Myocyte (in vitro differentiated cells): ENCODE measurements around the gene CAB39. TPM values are rescaled to one million over a fixed set of nuclear protein-coding genes. Genes with fewer than 3 reads are reported as not detected.

Source experiments
- DNase-seq: peaks from one replicate; pipeline ENCODE4 v3.0.0-alpha.2; 2012; ENCODE audit warnings: low read depth
- total RNA-seq: library from RNA; depleted of rRNA; stranded (reverse); fragments of >200 nt; gene quantifications from 2 replicates; pipeline ENCODE4 v1.2.3, GENCODE V29; 2014

Gene CAB39
- total RNA-seq, 1 donor from 2014 or later: 98.0 TPM

DNA sequence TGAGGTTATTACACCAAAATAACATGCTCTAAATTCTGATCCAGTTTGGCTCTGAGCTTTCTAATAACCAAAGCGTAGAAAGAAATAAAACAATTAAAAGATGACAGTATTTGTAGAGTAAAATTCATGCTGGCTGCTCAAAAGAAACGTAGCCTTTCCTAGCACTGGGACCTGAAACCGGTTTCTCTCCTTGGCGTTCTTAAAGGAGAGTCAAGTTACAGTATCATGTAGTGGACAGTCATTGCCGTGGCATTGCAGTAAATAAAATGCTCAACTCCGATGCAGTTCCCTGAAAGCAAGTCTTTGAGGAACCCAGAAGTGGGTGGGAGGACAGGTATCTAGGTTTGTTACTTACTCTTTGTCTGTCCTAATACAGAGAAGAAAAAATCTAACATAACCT, 99.4 kb downstream of the CAB39 start:
- DNase-seq: no peak

DNA sequence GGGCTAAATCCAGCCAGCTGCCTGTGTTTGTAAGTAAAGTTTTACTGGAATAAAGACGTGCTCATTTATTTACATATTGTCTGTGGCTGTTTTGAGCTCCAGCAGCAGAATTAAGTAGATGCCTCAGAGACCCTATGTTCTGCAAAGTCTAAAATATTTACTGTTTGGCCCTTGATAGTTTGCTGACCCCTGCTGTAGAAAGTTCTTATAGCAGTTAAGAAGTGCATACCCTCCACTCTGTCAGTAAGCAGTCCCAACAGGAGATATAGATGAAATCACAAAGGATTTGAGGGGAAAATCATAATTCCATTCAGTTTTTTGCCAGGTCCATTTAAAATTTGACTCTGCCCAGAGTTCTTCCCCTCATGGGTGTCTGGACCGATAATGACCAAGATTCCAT, 102.0 kb downstream of the CAB39 start:
- no peak for DNase-seq

DNA sequence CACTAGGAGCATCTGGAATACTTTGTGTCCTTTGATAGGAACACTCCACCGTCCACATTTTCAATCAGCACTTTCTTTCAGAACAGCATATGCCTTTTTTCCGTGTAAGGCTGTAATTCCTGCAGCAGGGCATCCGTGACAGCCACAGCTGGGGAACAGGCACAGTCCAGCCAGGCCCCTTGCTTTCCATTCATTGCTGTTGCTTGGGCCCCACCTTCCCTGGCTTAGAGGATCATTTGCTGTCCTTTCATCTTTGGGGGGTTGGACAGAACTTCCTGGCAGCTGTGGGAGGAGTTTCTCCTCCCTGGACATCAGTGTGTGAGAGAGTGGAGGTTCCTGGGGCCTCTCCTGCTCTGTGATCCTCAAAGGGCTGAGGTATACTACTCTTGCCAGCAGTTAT, 102.4 kb downstream of the CAB39 start:
- no peak for DNase-seq

DNA sequence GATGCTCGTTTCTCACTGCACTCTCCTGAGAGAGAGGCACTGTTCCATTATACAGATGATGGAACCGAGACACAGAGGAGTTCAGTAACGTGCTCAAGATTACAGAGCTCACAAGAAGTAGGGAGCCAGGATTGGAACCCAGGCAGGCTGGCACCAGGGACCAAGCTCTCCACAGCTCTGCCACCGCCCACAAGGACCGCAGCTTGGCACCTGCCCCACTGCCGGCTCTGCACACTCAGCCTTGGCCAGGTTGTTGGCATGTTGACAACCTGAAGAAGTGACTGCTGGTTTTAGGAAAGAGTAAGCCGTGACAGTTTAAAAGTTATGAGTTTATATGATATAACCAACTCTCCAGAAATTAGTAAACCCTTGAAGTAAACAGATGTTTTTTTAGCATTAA, 104.1 kb downstream of the CAB39 start:
- DNase-seq: peak; percentile 35

DNA sequence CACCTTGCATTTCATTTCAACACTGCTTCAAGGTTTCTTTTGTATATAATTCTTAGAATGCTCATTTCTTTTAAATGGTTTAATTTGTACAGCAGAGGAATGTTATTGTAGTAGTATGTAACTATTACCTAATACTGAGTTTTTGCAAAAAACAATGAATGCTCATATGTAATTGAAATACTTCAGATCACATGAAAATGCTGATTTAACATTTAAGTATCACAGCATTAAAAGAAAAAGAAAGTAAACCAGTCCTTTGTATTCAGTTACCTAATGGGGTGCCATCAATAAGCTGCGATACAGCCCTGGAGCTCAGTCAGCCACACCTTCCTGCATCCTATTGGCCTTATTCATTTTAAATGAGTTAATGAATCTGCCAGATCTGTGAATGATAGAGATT, 106.8 kb downstream of the CAB39 start:
- no peak for DNase-seq

DNA sequence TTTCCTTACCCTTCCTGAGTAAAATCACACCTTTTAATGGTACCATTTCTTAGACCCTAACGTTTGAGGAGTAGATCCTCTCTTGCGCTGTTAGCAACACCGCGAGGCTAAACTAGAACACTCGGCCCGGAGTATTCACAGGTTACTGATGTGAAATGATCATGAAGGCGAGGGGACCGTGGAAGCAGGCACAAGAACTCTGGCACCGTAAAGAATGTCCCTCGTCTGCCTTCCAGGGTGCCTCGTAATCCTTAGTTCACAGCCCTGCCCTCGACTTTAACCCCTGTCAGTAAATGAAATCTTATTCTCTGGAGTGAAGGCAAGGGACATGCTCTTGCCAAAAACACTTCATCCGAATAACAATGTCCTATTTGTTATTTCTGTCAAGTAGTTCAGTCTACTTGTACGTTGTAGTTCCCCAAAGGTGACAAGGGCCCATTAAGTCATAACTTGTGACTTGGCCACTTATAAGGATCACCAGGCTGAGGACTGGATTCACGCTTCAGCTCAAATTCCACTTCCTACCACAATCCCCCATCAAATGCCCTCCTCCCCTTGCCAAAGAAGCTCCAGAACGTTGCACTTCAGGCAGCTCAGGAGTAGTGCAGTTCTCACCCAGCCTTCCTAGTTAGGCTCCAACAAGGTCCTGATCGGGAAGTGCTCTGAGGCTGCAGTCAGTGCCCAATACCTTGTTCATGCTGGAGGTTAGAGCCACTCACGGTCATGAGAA, 108.8 kb downstream of the CAB39 start:
- no peak for DNase-seq

DNA sequence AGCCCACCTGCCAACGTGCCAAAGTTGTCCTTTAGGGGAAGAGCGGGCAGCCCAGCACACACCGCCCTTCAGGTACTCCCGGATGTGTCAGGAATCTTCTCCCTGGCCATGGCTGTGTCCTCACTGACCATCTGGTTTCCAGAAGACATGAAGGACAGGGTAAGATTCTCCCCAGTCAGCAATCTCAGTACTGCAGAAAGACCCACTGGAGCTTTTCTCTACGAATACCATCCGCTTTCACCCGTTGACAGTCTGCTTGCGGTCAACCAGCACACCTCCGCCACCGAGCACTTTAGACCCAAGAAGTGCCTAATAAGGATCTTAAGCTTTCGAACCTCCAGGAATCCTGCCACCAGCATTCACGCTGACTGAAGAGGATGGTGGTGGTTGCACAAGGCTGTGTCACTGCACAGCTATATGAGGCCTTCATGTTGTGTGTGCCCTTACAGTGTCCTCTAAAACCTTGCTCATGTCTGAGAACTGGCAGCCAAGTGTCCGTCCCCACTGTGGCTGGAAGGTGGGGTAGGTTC, 109.4 kb downstream of the CAB39 start:
- no peak for DNase-seq

DNA sequence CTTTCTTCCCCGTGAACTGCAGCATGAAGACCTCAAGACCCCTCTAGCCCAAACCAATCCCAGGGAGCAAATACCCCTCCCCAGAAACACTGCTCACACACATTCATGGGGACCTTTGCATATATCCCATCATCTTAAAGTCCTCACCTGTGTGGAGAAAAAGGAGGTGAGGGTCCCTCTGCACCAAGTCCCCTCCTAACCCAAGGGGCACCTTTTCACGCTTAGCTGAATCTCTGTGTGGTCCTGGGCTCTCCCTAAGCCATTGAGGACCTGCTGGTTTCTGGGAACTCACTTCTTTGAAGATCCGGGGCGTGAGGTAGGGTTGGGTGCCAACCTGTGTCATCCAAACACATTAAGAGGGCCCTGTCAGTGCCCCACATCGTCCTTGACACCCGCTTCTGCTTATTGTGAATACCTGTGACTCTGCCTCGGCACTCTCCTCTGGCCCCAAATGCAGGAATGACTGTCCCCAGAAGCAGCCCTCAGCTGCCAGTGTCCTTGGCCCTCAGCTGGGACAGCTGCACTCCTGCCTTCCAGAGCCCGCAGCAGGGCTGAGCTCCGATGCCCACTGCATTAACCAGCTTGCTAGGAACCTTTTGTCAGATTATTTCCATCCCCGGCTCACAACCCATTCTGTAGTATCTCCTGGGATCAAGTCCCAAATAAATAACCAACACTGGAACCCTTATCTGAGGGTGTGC, 110.8 kb downstream of the CAB39 start:
- DNase-seq: peak; percentile 74

DNA sequence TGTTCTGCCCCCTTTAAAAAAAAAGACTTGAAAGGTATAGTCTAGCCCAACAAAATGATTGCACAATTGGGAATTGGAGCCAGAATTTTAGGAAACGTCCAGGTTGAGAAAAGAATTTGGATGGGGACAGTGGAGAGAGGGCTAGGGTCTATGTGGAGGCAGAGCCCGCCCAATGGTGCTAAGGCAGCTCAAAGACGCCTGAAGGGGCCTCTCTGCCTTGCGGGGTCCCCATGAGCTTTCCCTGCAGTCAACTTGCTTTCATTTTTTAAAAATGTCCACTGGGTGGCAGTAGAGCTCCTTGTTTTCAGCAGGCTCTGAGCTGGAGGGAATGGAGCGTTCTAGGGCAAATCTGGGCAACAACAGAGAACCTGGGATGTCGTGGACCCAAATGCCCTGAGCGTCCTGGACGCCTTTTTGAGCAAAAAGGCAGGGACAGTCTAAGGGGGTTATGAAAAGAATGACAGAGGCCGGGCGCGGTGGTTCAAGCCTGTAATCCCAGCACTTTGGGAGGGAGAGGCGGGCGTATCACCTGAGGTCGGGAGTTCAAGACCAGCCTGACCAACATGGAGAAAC, 111.8 kb downstream of the CAB39 start:
- peak; percentile 87 for DNase-seq

DNA sequence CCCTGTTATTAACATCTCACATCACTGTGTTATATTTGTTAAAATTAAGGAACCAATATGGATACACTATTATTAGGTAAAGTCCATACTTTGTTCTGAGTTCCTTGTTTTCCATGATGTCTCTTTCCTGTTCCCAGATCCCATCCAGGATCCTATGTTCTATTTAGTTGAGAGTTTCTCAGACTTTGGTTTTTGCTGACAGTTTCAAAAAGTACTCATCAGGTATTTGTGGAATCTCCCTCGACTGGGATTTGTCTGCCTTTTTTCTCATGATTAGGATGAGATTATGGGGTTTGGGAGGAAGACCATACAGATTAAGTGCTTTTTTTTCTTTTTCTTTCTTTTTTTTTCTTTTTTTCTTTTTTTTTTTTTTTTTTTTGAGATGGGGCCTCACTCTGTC, 112.7 kb downstream of the CAB39 start:
- DNase-seq: no peak

DNA sequence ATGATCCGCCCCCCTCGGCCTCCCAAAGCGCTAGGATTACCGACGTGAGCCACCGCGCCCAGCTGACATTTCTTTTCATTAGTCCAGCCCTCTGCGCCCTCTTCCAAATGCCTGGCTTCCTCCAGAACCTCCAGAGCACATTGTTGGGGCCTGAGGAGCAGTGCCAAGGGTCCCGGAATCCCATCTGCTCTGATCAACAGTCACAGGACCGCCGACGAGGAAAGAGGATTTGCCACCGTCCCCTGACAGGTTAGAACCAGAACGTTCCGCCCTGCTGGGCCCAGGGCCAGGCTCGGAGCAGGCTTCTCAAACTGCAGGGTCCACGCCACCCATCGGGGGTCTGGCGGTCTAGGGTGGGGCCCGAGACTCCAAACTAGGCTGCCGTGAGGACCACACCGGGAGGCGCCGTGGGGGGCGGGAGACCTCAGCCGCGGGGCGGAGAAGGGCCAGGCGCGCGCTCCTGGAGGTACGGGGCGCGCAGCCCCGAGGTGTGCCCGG, 115.2 kb downstream of the CAB39 start:
- no peak for DNase-seq

DNA sequence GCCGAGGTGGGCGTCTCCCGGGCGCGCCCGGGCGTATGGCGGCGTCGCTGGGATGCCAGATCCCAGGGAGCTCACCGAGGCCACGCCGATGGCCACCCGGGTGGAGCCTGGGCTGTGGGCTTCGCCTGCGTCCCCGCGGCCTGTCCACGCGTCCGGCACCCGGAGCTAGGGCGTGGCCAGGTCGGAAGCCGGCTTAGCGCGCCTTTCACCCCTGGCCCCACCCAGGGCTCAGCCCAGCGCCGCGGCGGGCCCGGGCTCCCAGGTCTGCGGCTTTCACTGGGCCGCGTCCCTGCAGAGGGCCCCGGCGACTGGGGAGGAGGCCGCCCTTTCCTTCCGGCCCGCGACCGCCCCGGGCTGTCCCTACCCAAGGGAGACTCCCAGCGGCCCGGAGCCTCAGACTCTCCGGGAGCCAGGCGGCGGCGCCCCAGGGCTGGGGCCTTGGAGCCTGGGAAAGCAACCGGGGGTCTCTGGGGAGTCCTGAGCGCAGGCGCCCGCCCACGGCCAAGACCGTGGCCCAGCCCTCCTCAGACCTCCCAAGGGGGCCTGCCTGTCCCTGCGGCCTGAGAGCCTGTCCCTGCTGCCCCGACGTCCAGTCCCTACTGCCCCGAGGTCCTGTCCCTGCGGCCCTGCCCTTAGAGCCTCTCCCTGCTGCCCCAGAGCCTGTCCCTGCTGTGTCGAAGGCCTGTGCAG, 115.8 kb downstream of the CAB39 start:
- no peak for DNase-seq

DNA sequence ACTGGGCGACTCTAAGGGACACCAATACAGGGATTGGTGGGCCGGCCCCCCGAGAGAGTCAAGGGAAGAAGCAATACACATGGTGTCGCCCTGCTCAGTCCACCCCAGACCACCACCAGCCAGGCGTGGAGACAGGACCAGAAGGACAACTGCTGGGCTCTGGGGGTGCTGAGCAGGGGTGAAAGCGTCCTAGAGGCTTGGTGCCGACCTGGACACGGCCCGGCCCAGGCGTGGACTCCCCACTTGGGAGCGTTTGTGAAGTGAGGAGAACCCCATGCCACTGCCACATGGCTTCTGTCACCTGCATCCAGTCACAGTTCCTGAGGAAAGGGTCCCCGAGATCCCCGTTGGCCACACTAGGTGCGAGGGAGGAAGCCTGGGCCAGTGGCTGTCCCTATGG, 116.7 kb downstream of the CAB39 start:
- no peak for DNase-seq

DNA sequence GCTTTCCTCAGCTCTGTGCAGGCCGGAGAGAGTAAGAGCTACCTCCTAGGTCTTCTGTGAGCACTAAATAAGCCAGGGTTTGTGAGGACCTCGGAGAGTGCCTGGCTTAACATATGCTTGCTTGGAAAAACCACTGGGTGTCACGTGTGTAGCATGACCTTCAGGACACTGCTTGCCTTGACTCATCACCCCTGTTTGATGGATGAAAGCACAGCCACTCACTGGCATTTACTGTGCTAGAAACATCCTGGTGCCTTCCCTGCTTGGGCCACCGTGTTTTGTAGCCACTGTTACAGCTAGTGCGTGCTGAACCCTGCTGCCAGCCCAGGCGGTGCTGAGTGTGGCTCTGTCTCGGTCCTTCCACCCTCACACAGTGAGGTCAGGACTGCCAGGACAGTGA, 117.3 kb downstream of the CAB39 start:
- DNase-seq: no peak

DNA sequence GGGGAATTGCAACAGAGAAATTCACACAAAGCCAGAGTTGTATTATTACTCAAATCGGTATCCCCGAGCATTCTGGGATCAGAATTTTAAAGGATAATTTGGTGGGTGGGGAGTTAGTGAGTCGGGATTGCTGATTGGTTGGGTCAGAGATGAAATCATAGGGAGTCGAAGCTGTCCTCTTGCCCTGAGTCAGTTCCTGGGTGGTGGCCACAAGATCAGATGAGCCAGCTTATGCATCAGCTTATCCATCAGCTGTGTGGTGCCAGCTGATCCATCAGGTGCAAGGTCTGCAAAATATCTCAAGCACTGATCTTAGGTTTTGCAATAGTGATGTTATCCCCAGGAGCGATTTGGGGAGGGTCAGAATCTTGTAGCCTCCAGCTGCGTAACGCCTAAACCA, 117.8 kb downstream of the CAB39 start:
- no peak for DNase-seq

DNA sequence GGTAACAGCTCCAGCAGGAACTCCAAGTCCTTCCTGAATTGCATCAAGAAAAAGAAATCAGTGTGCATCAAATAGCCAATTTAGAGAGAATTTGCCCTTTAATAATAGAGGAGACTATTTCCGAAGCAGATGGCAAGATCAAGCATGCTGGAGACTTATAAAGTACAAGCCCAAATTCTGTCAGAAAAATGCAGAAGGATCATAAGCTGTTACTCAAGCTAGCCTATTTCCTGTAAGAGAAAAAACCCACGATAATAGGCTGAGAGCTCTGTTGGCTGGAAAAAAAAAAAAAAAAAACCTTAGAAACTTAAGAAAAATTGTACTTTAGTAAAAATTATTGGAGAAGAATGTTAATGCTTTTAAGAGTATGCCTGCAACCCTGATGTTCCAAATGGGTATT, 127.7 kb downstream of the CAB39 start:
- no peak for DNase-seq

DNA sequence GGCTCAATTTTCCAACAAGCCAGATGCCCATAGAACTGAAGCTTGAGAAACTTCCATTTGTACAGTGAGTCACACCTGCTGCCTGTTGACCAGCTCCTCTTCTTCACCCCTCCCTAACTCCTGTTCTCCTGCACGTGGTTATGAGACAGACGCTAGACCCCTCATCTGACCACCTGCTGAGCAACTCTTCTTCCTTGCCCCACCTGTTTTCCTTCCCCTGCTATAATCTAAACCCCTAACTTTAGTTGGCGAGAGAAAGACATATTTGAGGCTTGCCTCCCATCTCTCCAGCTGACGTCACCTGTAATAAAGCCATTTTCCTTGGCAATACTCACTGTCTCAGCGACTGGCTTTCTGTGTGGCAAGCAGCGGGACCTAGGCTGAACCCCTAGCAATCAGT, 129.8 kb downstream of the CAB39 start:
- DNase-seq: peak; percentile 80

DNA sequence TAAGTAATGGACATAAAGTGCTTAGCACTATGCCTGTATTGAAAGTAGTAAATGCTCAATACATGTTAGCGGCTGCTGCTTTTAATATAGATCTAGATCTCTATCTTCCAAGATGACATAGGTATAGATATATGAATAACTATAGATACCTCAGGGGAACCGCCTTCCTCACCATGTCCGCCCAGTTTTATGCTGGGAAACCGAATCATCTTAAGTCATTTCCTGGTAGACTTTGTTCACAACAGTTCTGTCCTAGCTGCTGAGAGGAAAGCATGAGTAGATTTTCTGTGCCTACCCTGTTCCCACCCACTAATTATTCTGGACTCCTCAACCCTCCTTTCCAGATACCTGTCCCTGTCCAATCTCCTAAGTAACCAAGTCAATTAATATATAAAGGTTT, 130.5 kb downstream of the CAB39 start:
- DNase-seq: no peak

DNA sequence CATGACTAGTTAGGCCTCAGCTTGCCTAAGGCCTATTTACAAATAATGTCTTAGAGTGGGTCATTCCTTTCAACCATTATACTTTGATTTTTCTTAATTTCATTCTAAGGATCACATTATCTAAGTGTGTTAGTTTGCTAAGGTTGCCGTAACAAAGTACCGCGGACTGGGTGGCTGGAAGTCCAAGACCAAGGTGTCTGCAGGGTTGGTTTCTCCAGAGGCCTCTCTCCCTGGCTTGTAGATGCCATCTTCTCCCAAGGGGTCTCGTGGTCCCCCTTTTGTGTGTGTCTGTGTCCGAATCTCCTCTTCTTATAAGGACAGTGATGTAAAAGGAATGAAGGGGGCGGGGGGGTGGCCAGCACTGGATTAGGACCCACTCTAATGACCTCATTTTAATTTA, 133.7 kb downstream of the CAB39 start:
- DNase-seq: no peak

DNA sequence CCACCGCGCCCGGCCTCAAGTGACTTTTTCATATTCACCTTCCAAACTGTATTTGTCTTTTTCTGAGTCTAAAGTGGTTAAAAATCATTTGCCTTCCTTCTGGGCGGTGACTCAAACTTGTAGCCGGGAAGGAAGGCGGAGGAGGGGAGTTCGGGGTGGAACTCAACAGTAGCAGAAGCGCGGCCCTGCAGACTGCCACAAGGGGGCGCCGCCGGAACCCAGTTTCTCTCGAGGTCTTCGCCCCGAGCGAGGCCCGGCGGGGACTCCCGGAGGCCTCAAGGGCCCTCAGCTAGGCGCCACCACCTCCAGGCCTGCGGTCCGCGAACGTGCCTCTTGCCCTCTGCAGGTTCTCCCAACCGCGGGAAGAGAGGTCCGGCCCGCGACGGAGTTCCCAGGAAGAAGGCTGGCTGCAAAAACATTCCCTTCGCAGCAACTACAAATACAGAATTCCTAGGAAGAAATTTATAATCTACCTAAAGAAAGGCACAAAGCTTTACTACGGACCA, 135.3 kb downstream of the CAB39 start:
- peak; percentile 74 for DNase-seq

DNA sequence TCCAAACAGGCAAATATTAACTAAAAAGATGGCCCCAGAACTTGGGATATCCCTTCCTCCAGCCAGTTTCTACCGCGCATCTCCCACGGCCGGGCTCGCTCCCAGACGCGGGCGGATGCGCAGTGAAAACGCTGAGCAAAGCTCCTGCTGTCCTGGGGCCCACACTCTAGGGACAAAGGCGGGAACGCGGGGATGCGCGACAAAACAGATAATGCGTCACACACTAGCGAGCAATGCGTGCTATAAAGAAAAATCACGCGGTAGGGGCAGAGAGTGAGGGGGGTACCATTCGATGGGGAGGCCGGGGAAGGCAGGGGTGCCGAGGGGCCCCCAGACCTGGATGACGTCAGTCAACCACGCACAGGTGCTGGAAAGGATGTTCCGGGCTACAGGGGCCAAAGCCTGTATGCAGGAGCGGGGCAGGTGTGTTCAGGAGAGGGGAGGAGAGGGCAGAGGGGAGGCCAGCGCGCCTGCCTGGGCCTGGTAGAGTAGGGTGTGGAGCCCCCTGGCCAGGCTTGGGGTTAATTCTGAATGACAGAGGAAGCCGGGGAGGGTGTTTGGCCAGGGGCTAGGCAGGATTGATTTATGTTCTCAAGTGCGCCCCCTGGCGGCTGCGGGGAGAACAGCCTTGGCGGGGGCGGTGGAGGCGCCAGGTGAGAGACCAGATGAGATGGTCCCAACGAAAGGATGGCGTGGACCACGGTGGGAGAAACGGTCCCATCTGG, 137.2 kb downstream of the CAB39 start:
- DNase-seq: no peak
